ENCODE data around the gene C8G.

- no peak for TF ChIP-seq CTCF (IDR thresholded peaks at IDR 0.05)
- TF ChIP-seq POLR2AphosphoS5 (IDR thresholded peaks at IDR 0.05; ENCODE audit: low read depth, low read length) = no peak
- no peak for TF ChIP-seq REST (IDR thresholded peaks at IDR 0.05; ENCODE audit: insufficient read depth in 1 of 2, low read depth in 2 of 2, low read length in 1 of 2)
- TF ChIP-seq SIN3A (IDR thresholded peaks at IDR 0.05; ENCODE audit: borderline replicate concordance, insufficient read depth, low read depth, low read length) = no peak
Measured at GRCh38 chr9:136915632-136916329, 29.3 kb upstream of the C8G start.
